ENCODE data around the gene PSMD13.

PSMD13 gene

DNA sequence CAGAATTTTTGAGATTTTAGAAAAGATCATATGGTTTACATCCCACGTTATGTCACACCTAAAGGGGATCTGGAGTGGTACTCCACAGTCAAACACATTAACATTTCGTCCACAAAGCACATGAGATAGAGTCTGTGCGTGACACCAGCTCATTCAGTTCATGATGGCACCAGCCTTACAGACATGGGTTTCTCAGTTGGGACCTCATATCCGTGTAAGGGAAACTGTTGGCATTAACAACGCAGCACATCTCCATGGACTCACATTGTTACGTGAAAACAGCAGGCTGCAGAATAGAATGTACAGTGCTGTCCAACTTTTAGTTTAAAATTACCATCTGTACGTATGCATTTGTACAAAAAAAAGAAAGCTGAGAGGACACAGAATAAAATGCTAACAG, 15.2 kb upstream of the PSMD13 start:
- TF ChIP-seq, protein P1, sequence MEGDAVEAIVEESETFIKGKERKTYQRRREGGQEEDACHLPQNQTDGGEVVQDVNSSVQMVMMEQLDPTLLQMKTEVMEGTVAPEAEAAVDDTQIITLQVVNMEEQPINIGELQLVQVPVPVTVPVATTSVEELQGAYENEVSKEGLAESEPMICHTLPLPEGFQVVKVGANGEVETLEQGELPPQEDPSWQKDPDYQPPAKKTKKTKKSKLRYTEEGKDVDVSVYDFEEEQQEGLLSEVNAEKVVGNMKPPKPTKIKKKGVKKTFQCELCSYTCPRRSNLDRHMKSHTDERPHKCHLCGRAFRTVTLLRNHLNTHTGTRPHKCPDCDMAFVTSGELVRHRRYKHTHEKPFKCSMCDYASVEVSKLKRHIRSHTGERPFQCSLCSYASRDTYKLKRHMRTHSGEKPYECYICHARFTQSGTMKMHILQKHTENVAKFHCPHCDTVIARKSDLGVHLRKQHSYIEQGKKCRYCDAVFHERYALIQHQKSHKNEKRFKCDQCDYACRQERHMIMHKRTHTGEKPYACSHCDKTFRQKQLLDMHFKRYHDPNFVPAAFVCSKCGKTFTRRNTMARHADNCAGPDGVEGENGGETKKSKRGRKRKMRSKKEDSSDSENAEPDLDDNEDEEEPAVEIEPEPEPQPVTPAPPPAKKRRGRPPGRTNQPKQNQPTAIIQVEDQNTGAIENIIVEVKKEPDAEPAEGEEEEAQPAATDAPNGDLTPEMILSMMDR (IDR thresholded peaks at IDR 0.05) = no peak
- no peaks in the 10 kb centered on the region for H3K9me3 ChIP-seq
- H3K4me3 ChIP-seq (ENCODE audit: low read depth in 1 of 2, low read length in 1 of 2) = no peak overlapping the region

GRCh38 chr11:221998-222789, 14.6 kb upstream of the PSMD13 start:
- H3K4me1 ChIP-seq (ENCODE audit: control insufficient read depth in 1 of 2, insufficient read depth in 1 of 2, low read depth in 1 of 2, low read length in 1 of 2) = no peaks in the 10 kb centered on the region
- no peak overlapping the region for H3K27ac ChIP-seq
- no peaks in the 10 kb centered on the region for H3K9me3 ChIP-seq
- H3K36me3 ChIP-seq = peaks cover 13% of the 10 kb centered on the region
- no peak overlapping the region for H3K4me3 ChIP-seq (ENCODE audit: low read depth in 1 of 2, low read length in 1 of 2)
- TF ChIP-seq, protein P1 (IDR thresholded peaks at IDR 0.05) = no peak
- H3K27me3 ChIP-seq = no peaks in the 10 kb centered on the region

More for the DNA sequence above, 15.2 kb upstream of the PSMD13 start:
- Histone ChIP-seq H3K27ac (no peak overlapping the region), H3K4me1 (ENCODE audit: control insufficient read depth in 1 of 2, insufficient read depth in 1 of 2, low read depth in 1 of 2, low read length in 1 of 2) (no peaks in the 10 kb centered on the region), H3K27me3 (no peaks in the 10 kb centered on the region), H3K36me3 (peaks cover 16% of the 10 kb centered on the region)

DNA sequence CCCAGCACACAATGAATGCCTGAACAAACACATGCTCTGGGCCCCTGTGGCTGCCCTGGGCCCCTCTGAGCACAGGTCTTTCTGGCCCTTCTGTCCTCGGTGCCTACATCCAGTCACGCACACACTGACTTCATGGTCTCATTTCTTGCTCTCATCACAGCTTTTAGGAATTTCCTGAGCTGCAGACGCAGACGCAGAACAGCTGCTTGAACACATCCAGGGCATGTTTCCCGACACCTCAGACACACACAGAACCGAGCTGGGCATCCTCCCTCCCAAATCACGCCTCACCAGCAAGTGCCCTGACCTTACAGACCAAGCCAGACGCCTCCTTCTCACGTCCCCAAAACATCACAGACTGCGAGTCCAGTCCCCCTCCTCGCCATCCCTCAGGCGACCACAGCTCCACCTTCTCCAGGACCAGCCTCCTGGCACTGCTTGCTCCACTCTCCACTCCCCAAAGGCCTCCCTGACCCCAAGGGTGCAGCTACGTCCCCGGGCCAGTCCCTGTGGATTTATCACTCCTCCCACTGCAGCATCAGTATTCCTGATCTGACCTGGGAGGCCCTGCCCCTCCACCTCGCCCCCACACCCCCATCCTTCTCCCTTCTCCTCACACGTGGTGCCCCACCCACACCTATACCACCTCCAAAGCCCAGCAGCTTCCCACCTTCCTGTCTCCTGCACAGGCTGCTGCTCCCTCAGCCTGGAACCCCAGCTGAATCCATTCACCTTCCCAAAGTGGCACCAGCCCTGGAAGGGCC, 13.6 kb upstream of the PSMD13 start:
- Histone ChIP-seq H3K27ac (no peak overlapping the region), H3K4me3 (ENCODE audit: low read depth in 1 of 2, low read length in 1 of 2) (no peak overlapping the region), H3K27me3 (no peaks in the 10 kb centered on the region), H3K9me3 (no peaks in the 10 kb centered on the region), H3K4me1 (ENCODE audit: control insufficient read depth in 1 of 2, insufficient read depth in 1 of 2, low read depth in 1 of 2, low read length in 1 of 2) (no peaks in the 10 kb centered on the region), H3K36me3 (peaks cover 13% of the 10 kb centered on the region)
- TF ChIP-seq, protein P1 (IDR thresholded peaks at IDR 0.05) = no peak

DNA sequence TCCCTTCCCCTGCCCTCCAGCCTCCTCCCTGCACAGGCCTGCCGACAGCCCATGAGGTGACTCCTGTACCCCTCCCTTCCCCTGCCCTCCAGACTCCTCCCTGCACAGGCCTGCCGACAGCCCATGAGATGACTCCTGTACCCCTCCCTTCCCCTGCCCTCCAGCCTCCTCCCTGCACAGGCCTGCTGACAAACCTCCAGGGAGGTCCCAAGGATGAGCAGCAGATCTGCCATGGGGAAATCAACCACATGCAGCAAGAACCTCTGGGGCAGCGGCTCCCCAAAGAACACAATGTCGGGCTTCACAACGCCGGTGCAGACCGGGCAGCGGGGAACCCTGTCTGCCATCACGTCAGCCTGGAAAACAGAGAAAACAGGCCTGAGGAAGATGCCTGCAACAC, 12.9 kb upstream of the PSMD13 start:
- no peak overlapping the region for H3K4me3 ChIP-seq (ENCODE audit: low read depth in 1 of 2, low read length in 1 of 2)
- H3K4me1 ChIP-seq (ENCODE audit: control insufficient read depth in 1 of 2, insufficient read depth in 1 of 2, low read depth in 1 of 2, low read length in 1 of 2) = no peaks in the 10 kb centered on the region
- TF ChIP-seq, protein P1 (IDR thresholded peaks at IDR 0.05) = no peak
- no peaks in the 10 kb centered on the region for H3K27me3 ChIP-seq
- no peaks in the 10 kb centered on the region for H3K9me3 ChIP-seq
- no peak overlapping the region for H3K27ac ChIP-seq
- H3K36me3 ChIP-seq = peaks cover 9% of the 10 kb centered on the region

- TF ChIP-seq, protein P1 (IDR thresholded peaks at IDR 0.05) = no peak
- Histone ChIP-seq H3K27ac (no peak overlapping the region), H3K9me3 (no peaks in the 10 kb centered on the region), H3K27me3 (no peaks in the 10 kb centered on the region), H3K4me1 (ENCODE audit: control insufficient read depth in 1 of 2, insufficient read depth in 1 of 2, low read depth in 1 of 2, low read length in 1 of 2) (no peaks in the 10 kb centered on the region), H3K4me3 (ENCODE audit: low read depth in 1 of 2, low read length in 1 of 2) (no peak overlapping the region), H3K36me3 (peaks cover 9% of the 10 kb centered on the region)
Observed at GRCh38 chr11:224424-224823, 12.4 kb upstream of the PSMD13 start.
